ENCODE results near the gene ITGA11.

Gene ITGA11

DNA sequence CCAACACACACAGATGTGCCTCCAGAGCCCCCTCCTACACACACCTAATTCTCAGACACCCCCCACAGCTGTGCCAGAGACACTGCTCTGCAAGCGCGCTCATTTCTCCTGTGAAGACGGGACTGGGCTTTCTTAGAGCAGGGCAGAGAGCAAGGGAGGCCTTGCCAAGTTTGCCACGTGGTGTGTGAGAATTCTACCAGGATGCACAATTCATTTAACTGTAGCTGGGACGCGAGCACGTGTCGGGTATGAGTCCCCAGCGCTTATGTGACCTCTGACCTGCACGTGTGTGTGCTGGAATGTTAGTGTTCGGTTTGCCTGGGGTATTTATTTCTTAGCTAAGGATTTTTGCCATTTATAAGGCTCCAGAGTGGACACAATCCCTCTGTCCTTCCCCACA lies 117.4 kb downstream of the ITGA11 start:
- H3K9me3 ChIP-seq: no peaks in the 10 kb centered on the region
- H3K27me3 ChIP-seq (ENCODE audit: low read depth): no peaks in the 10 kb centered on the region
- DNase-seq (ENCODE audit: low spot score in 2 of 2): peak in 1 of 2 experiments; percentile 9
- in situ Hi-C loops (cut with MboI; ENCODE audit: low sequenced_read_pairs): loop anchor here (25.0 kb wide), 1 partner anchor 573 kb away; no protein-coding TSS in a partner anchor
- H3K36me3 ChIP-seq (replicated peaks): no peaks in the 10 kb centered on the region
- H3K4me1 ChIP-seq: no peaks in the 10 kb centered on the region
- H3K4me3 ChIP-seq: no peak overlapping the region

DNA sequence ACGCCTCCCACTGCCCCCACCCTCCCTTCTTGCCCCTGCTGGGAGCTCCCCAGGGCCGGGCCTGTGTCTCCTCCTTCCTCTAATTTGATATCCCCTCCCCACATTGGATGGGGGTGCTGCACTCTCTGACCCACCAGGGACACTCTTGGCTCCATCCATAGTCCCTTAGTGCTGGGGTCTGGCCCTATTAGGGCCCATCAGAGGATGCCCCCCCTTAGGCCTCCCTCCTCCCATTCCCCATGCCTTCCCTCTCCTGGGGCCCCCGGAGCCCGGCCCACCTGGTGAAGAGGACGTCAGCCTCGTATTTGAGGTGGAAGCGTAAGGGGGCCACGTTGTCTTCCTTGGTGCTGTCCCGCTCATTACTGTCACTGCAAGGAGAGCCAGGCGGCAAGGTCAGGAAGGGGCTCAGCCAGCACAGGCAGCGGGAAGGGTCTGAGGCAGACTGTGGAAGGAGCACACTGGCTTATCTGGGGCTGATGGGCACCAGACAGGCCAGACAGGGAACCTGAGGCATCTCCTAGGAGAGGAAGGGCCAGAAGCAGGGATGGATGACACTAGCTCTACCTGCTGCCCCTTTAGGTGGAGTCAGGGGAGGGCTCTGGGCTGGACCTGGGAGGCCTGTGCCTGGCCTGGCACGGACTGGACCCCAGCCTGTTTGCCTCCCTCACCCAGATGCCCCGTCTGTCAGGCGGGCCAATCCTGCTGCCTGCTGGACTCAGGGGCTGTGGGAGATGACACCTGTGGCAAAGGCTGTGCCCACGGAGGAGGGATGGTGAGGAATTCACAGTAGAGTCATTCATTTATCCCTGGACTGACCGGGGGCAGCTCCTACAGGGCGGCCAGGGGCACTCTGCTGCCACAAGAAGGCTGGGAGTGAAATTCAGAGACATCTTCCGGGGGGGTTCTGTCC lies 118.2 kb downstream of the ITGA11 start:
- Histone ChIP-seq H3K4me3 (no peak overlapping the region), H3K36me3 (replicated peaks) (no peaks in the 10 kb centered on the region), H3K27me3 (ENCODE audit: low read depth) (no peaks in the 10 kb centered on the region), H3K9me3 (no peaks in the 10 kb centered on the region), H3K4me1 (no peaks in the 10 kb centered on the region)
- DNase-seq (ENCODE audit: low spot score in 2 of 2): peak in 1 of 2 experiments; percentile 10
- in situ Hi-C loops (cut with MboI; ENCODE audit: low sequenced_read_pairs): loop anchor here (25.0 kb wide), 1 partner anchor 574 kb away; no protein-coding TSS in a partner anchor

DNA sequence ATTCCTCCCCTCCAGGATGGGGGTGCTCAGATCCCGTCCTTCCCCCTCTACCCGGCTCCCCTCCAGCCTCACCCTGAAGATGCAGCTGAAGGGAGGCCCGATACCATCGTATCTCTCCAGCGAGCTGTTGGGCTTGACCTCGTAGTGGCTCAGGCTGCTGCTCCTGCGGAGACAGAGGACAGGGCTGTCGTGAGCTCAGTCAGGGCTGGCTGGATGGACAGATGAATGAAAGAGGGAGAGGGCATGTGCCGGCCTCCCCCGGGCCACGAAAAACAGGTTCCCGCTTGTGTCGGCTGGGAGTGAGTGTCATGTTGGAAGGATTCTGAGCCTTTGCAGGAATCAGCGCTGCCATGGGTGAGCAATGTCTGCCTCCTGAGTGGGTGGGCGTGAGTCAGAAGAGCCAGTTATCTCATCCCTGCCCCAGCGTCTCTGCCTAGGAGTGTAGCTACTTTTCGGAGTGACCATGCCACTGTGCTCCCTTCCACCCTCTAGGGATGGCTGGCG lies 119.2 kb downstream of the ITGA11 start:
- Histone ChIP-seq H3K9me3 (no peaks in the 10 kb centered on the region), H3K27me3 (ENCODE audit: low read depth) (no peaks in the 10 kb centered on the region), H3K36me3 (replicated peaks) (no peaks in the 10 kb centered on the region), H3K4me3 (no peak overlapping the region), H3K4me1 (no peaks in the 10 kb centered on the region)
- in situ Hi-C loops (cut with MboI; ENCODE audit: low sequenced_read_pairs): loop anchor here (25.0 kb wide), 1 partner anchor 575 kb away; no protein-coding TSS in a partner anchor
- DNase-seq (ENCODE audit: low spot score in 2 of 2): peak in 1 of 2 experiments; percentile 8

DNA sequence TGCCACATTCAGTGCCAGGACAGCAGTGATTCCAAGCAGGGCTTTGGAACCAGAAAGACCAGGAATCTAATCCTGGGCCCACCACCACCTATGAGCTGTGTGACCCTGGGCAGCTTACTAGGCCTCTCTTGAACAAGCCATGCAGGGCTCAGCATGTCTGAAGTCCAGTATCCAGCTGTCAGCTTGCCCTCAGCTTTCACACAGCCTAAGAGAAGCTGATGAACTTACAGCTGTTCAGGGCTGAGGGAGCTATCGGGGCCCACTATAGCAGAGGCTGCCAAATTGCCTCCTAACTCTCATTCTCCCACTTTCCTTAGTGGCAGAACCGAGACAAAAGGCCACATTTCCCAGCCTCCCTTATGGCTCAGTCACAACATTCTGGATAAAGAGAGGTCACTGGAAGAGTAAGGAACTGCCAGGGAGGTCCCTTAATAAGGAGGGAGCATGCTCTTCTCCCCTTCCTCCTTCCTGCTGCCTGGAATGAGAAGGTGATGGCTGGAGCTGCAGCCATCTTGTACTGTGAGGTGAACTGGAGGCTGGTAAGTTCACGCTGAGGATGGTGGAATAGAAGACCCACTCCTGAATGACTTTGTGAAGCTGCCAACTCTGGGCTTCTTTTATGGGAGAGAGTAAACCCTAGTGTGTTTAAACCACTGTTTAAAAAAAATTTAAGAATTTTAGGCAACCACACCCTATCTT lies 120.0 kb downstream of the ITGA11 start:
- H3K4me3 ChIP-seq: no peak overlapping the region
- H3K27me3 ChIP-seq (ENCODE audit: low read depth): peaks cover 6% of the 10 kb centered on the region; the same call in 1 of the 2 replicates
- no peaks in the 10 kb centered on the region for H3K9me3 ChIP-seq
- peaks cover under 1% of the 10 kb centered on the region; the same call in 1 of the 2 replicates for H3K4me1 ChIP-seq
- H3K36me3 ChIP-seq (replicated peaks): no peaks in the 10 kb centered on the region
- peak in 1 of 2 experiments; percentile 4 for DNase-seq (ENCODE audit: low spot score in 2 of 2)
- in situ Hi-C loops (cut with MboI; ENCODE audit: low sequenced_read_pairs): loop anchor here (25.0 kb wide), 1 partner anchor 575 kb away; no protein-coding TSS in a partner anchor

DNA sequence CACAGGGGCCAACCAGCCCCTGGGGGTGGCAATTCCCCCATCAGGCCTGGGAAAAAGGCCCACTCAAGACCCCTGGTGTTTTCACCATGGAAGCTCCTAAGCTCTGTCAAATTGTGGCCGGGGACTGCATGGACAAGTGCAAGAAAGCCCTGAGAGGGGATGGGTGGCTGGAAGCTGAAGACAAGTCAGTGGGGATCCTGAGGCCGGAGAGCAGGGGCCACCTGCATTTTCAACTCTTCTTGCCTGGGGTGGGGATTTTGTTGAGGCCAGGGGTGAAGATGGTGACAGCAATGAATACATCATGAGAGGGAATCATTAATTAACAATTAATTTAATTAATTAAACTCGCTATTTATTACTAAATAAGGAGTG lies 120.5 kb downstream of the ITGA11 start:
- in situ Hi-C loops (cut with MboI; ENCODE audit: low sequenced_read_pairs): loop anchor here (25.0 kb wide), 1 partner anchor 576 kb away; no protein-coding TSS in a partner anchor
- no peaks in the 10 kb centered on the region for H3K9me3 ChIP-seq
- H3K4me3 ChIP-seq: no peak overlapping the region
- no peaks in the 10 kb centered on the region for H3K36me3 ChIP-seq (replicated peaks)
- peak in 1 of 2 experiments; percentile 4 for DNase-seq (ENCODE audit: low spot score in 2 of 2)
- H3K4me1 ChIP-seq: peaks cover 3% of the 10 kb centered on the region; the same call in 1 of the 2 replicates
- peaks cover 8% of the 10 kb centered on the region; the same call in 1 of the 2 replicates for H3K27me3 ChIP-seq (ENCODE audit: low read depth)

DNA sequence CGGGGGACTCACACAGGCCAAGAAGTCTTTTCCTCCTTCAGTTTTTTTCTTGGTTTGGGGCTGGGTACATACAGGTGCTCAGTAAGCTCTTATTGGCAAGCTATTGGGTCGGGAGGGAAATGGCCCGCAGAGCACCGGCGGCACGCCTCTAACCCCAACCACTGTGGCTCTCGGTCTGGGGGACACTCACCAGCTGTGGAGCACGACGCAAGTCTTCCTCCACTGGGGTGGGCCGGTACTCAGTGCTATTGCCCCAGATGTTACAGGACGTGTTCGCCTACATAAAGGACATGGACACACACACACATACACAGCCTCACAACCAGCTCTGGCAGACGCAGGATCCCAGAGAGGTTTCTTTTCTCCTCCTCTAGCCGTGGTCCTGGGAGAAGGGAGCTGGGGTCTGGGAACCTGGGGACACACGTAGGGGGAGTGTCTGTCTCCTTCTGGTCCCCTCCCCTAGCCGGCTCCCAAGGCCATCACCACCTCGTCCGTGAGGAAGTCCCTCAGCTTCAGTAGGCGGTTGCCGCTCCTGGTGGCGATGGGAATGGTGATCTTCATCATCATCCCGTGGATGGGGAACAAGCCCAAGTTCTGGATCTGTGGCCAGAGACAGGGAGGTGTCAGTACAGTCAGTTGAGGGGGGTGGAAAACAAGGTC lies 121.0 kb downstream of the ITGA11 start:
- Histone ChIP-seq H3K27me3 (ENCODE audit: low read depth) (peaks cover 8% of the 10 kb centered on the region; the same call in 1 of the 2 replicates), H3K36me3 (replicated peaks) (no peaks in the 10 kb centered on the region), H3K4me1 (peaks cover 5% of the 10 kb centered on the region; the same call in 1 of the 2 replicates), H3K4me3 (no peak overlapping the region), H3K9me3 (no peaks in the 10 kb centered on the region)
- DNase-seq (ENCODE audit: low spot score in 2 of 2): peak in 1 of 2 experiments; percentile 8
- in situ Hi-C loops (cut with MboI; ENCODE audit: low sequenced_read_pairs): loop anchor here (25.0 kb wide), 1 partner anchor 576 kb away; no protein-coding TSS in a partner anchor

DNA sequence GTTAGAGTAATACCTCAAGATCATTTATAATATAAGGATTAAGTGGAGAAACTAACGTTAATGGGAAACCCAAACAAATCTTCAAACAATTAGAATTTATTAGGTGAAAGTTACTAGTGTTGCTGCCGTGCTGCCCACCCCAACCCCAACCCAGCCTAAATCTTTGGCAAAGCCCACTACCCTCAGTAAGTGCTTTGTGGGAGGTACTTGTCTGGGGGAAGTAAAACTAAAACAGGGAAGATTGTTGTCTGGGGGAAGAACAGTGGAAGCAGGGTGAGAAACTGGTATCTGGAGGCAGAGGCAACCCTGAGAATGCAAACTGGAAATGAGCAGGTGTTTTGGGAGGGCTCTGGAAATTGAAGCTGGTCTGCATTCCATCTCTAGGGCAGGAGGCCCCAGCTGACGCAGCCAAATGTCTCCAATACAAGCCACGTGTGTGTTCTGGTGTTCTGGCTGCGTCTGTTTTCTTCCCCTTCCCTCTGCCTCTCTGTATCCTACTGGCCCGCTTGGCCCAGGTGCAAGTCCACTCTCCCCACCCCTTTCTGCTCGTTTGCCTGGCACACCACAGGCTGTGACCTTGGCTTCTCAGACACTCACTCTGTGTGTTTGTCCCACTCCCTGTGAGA lies 121.7 kb downstream of the ITGA11 start:
- in situ Hi-C loops (cut with MboI; ENCODE audit: low sequenced_read_pairs): loop anchor here (25.0 kb wide), 1 partner anchor 577 kb away; no protein-coding TSS in a partner anchor
- DNase-seq (ENCODE audit: low spot score in 2 of 2): peak in 1 of 2 experiments; percentile 8
- peaks cover 8% of the 10 kb centered on the region; the same call in 1 of the 2 replicates for H3K27me3 ChIP-seq (ENCODE audit: low read depth)

DNA sequence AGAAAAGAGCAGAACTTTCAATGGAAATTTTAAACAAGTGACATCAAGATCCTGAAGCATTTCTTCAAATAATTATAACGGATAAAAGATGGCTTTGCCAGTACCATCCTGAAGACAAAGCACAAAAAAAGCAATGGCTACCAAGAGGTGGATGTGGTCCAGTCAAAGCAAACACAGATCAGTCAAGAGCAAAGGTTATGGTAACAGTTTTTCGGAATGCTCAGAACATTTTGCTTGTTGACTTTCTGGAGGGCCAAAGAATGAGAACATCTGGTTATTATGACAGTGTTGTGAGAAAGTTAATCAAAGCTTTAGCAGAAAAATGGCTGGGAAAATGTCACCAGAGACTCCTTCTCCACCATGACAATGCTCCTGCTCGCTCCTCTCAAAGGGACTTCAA lies 122.9 kb downstream of the ITGA11 start:
- H3K27me3 ChIP-seq (ENCODE audit: low read depth): peaks cover 8% of the 10 kb centered on the region; the same call in 1 of the 2 replicates
- peaks cover 5% of the 10 kb centered on the region; the same call in 1 of the 2 replicates for H3K4me1 ChIP-seq
- in situ Hi-C loops (cut with MboI; ENCODE audit: low sequenced_read_pairs): loop anchor here (25.0 kb wide), 1 partner anchor 578 kb away; no protein-coding TSS in a partner anchor
- DNase-seq (ENCODE audit: low spot score in 2 of 2): no peak
- no peaks in the 10 kb centered on the region for H3K9me3 ChIP-seq
- no peak overlapping the region for H3K4me3 ChIP-seq
- no peaks in the 10 kb centered on the region for H3K36me3 ChIP-seq (replicated peaks)

More for the DNA sequence above, 121.7 kb downstream of the ITGA11 start:
- Histone ChIP-seq H3K36me3 (replicated peaks) (no peaks in the 10 kb centered on the region), H3K4me1 (peaks cover 5% of the 10 kb centered on the region; the same call in 1 of the 2 replicates), H3K4me3 (no peak overlapping the region), H3K9me3 (no peaks in the 10 kb centered on the region)

DNA sequence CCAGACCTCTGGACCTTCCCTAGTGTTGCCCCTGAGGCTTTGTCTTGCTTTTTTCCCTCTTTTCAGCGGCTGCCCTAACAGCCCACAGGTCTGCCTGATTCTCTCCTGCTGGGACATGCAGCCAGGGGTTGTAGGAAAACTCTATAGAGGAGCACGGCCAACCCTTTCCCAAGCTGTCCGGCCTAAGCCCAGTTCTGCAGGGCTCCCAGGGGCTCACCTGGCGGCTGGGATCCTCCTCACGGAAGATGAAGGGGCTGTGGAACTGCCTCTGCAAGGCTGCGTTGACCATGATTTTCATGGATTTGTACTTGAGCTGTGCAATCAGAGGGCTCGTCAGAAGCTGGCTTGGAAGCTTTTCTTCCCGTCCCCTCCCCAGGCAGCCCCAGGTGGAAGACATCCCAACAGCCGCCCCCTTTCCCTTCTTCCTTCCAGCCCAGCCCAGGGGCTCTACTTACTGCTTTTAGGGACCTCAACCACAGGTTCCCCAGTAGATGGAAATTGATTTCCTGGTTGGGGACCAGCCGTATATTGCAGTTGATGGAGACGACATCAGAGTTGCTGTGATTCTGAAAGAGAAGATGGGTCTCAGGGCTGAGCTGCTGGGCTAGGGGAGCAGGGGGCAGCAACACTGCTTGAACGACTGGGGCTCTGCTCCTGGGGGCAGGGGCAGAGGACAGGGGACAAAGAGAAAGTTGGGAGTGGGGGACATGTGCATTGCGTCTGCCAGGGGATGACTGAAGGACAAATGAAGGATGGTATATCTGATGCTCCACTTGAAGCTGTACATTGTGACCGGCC lies 124.6 kb downstream of the ITGA11 start:
- in situ Hi-C loops (cut with MboI; ENCODE audit: low sequenced_read_pairs): loop anchor here (25.0 kb wide), 1 partner anchor 580 kb away; no protein-coding TSS in a partner anchor
- DNase-seq (ENCODE audit: low spot score in 2 of 2): peak in 1 of 2 experiments; percentile 11

DNA sequence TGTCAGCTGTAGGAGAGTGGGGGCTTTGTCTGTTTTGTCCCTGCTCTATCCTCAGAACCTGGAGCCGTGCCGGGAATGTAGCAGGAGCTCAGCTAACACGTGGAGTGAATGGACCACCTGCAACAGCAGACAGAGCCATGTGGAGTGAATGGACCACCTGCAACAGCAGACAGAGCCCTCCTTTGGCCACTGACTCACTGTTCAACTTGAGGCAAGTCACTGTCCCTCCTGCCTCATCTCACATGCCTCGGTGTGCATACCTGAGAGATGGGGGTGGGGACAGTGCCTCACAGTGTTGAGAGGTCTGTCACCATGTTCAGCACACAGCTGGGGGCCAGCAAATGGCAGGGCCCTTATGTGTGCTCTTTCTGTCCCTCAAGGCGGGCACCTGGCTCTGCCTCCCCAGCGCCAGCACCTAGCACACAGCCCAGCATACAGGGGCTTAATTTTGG lies 126.5 kb downstream of the ITGA11 start:
- H3K4me3 ChIP-seq: no peak overlapping the region
- in situ Hi-C loops (cut with MboI; ENCODE audit: low sequenced_read_pairs): loop anchor here (25.0 kb wide), 1 partner anchor 582 kb away; no protein-coding TSS in a partner anchor
- H3K36me3 ChIP-seq (replicated peaks): no peaks in the 10 kb centered on the region

More for the DNA sequence above, 124.6 kb downstream of the ITGA11 start:
- peaks cover 5% of the 10 kb centered on the region; the same call in 1 of the 2 replicates for H3K4me1 ChIP-seq
- no peak overlapping the region for H3K4me3 ChIP-seq
- no peaks in the 10 kb centered on the region for H3K9me3 ChIP-seq
- no peaks in the 10 kb centered on the region for H3K36me3 ChIP-seq (replicated peaks)
- H3K27me3 ChIP-seq (ENCODE audit: low read depth): peaks cover 8% of the 10 kb centered on the region; the same call in 1 of the 2 replicates

DNA sequence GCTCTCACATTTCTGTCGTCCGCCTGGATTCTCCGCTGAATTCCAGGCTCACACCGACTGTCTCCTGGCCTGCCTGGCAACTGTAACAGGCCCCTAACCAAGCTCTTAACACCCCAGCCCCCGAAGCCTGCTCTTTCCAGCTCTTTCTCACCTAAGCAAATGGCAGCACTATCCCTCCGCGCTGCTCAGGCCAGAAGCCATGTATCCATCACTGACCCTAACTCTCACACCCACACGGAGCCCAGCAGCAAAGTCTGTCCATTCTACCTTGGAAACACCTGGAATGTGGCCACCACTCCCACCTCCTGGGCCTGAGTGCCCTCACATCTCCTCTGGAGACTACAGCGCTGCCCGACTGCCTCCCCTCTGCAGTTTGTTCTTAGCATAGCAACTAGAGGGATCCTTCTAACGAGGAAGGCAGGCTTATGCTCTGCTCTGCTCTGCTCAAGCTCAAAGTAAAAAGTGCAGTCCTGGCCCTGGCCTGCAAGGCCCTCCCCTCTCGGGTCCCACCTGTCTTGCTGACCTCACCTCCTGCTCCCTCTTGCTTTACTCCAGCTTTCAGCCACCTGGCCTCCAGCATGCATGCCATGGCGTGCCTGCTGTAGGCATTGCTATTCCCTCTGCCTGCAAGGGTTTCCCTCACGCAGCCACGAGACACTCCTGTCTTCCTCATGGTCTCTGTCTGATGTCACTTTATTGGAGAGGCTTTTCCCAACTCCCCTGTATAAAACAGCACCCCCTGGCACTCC lies 127.2 kb downstream of the ITGA11 start:
- no peaks in the 10 kb centered on the region for H3K9me3 ChIP-seq
- H3K4me3 ChIP-seq: no peak overlapping the region
- peaks cover 5% of the 10 kb centered on the region; the same call in 1 of the 2 replicates for H3K4me1 ChIP-seq
- peak in 1 of 2 experiments; percentile 14 for DNase-seq (ENCODE audit: low spot score in 2 of 2)
- in situ Hi-C loops (cut with MboI; ENCODE audit: low sequenced_read_pairs): loop anchor here (25.0 kb wide), 1 partner anchor 583 kb away; no protein-coding TSS in a partner anchor
- peaks cover 8% of the 10 kb centered on the region; the same call in 1 of the 2 replicates for H3K27me3 ChIP-seq (ENCODE audit: low read depth)
- H3K36me3 ChIP-seq (replicated peaks): no peaks in the 10 kb centered on the region

More for the DNA sequence above, 126.5 kb downstream of the ITGA11 start:
- Histone ChIP-seq H3K9me3 (no peaks in the 10 kb centered on the region), H3K27me3 (ENCODE audit: low read depth) (peaks cover 8% of the 10 kb centered on the region; the same call in 1 of the 2 replicates), H3K4me1 (peaks cover 5% of the 10 kb centered on the region; the same call in 1 of the 2 replicates)
- DNase-seq (ENCODE audit: low spot score in 2 of 2): no peak

All from HAP-1 (cell line).